ENCODE data around the gene TGM3. TPM values are rescaled to one million over a fixed set of nuclear protein-coding genes. Genes with fewer than 3 reads are reported as not detected.

The TGM3 gene
- total and polyA plus RNA-seq, 2 experiments from 2014 or later = 0.08 TPM; not detected in 1

DNA sequence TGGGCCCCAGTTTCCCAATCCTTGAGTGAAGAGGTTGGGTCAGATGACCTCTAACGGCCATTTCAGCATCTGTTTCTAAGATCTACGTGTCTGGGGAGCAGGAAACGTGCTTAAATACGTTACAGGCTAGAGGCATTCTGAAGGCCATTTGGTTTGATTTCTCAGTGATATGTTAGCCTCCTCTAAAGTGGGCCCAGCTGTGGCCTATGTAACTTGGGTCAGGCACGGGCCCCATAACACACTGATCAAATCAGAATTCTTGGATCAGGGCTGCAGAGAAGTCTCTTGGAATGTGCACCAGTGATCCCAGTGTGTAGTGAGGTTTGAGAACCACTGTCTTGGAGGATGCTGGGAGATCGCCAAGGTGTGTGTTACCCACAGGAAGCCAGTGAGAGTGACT lies 36.1 kb upstream of the TGM3 start (continued):
- TF ChIP-seq, protein P1, sequence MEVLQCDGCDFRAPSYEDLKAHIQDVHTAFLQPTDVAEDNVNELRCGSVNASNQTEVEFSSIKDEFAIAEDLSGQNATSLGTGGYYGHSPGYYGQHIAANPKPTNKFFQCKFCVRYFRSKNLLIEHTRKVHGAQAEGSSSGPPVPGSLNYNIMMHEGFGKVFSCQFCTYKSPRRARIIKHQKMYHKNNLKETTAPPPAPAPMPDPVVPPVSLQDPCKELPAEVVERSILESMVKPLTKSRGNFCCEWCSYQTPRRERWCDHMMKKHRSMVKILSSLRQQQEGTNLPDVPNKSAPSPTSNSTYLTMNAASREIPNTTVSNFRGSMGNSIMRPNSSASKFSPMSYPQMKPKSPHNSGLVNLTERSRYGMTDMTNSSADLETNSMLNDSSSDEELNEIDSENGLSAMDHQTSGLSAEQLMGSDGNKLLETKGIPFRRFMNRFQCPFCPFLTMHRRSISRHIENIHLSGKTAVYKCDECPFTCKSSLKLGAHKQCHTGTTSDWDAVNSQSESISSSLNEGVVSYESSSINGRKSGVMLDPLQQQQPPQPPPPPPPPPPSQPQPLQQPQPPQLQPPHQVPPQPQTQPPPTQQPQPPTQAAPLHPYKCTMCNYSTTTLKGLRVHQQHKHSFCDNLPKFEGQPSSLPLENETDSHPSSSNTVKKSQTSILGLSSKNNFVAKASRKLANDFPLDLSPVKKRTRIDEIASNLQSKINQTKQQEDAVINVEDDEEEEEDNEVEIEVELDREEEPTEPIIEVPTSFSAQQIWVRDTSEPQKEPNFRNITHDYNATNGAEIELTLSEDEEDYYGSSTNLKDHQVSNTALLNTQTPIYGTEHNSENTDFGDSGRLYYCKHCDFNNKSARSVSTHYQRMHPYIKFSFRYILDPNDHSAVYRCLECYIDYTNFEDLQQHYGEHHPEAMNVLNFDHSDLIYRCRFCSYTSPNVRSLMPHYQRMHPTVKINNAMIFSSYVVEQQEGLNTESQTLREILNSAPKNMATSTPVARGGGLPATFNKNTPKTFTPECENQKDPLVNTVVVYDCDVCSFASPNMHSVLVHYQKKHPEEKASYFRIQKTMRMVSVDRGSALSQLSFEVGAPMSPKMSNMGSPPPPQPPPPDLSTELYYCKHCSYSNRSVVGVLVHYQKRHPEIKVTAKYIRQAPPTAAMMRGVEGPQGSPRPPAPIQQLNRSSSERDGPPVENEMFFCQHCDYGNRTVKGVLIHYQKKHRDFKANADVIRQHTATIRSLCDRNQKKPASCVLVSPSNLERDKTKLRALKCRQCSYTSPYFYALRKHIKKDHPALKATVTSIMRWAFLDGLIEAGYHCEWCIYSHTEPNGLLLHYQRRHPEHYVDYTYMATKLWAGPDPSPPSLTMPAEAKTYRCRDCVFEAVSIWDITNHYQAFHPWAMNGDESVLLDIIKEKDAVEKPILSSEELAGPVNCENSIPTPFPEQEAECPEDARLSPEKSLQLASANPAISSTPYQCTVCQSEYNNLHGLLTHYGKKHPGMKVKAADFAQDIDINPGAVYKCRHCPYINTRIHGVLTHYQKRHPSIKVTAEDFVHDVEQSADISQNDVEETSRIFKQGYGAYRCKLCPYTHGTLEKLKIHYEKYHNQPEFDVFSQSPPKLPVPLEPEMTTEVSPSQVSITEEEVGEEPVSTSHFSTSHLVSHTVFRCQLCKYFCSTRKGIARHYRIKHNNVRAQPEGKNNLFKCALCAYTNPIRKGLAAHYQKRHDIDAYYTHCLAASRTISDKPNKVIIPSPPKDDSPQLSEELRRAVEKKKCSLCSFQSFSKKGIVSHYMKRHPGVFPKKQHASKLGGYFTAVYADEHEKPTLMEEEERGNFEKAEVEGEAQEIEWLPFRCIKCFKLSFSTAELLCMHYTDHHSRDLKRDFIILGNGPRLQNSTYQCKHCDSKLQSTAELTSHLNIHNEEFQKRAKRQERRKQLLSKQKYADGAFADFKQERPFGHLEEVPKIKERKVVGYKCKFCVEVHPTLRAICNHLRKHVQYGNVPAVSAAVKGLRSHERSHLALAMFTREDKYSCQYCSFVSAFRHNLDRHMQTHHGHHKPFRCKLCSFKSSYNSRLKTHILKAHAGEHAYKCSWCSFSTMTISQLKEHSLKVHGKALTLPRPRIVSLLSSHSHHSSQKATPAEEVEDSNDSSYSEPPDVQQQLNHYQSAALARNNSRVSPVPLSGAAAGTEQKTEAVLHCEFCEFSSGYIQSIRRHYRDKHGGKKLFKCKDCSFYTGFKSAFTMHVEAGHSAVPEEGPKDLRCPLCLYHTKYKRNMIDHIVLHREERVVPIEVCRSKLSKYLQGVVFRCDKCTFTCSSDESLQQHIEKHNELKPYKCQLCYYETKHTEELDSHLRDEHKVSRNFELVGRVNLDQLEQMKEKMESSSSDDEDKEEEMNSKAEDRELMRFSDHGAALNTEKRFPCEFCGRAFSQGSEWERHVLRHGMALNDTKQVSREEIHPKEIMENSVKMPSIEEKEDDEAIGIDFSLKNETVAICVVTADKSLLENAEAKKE (CRISPR knock-in tag; IDR thresholded peaks at IDR 0.05) = no peak

DNA sequence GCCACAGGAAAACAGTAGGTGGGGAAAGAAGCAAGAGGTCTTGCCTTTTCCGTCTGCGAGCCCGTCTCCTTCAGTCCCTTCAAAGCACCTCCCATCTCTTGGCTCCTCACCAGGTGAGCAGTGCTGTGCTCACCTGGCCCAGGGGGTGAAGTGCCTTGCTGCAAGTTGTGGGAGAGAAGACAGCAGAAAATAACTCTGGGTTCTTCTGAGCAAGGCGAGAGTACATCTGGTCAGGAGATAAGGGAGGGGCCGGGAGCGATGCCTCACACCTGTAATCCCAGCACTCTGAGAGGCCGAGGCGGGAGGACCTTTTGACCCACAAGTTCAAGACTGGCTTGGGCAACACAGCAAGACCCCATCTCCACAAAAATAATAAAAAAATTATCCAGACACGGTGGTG lies 35.6 kb upstream of the TGM3 start:
- no peak overlapping the region for H3K27ac ChIP-seq (ENCODE audit: low read depth)
- H3K4me2 ChIP-seq = no peak overlapping the region
- Mint-ChIP-seq H3K9me3 (no peaks in the 10 kb centered on the region), H3K27me3 (ENCODE audit: insufficient read depth, low read depth, poor library complexity) (peaks cover 5% of the 10 kb centered on the region), H3K27ac (no peak overlapping the region), H3K4me1 (peaks cover 13% of the 10 kb centered on the region; the same call in 2 of the 3 replicates), H3K4me3 (no peak overlapping the region), H3K36me3 (ENCODE audit: low read depth) (no peaks in the 10 kb centered on the region)
- no peaks in the 10 kb centered on the region for H3K27me3 ChIP-seq (ENCODE audit: insufficient read depth)
- no peak overlapping the region for H3K4me3 ChIP-seq
- H3K36me3 ChIP-seq (ENCODE audit: insufficient read depth) = no peaks in the 10 kb centered on the region
- no peaks in the 10 kb centered on the region for H3K9me2 ChIP-seq (ENCODE audit: insufficient read depth)
- H3F3A ChIP-seq (replicated peaks; ENCODE audit: low read depth) = no peaks in the 10 kb centered on the region
- H3K79me2 ChIP-seq (replicated peaks; ENCODE audit: insufficient read depth) = no peaks in the 10 kb centered on the region
- H2AFZ ChIP-seq = peak overlapping the region; percentile 47; the same call in 1 of the 2 replicates
- no peaks in the 10 kb centered on the region for H4K20me1 ChIP-seq (replicated peaks; ENCODE audit: insufficient read depth)
- no peak for ATAC-seq
- no peak for DNase-seq (ENCODE audit: low spot score)
- H3K4me1 ChIP-seq (ENCODE audit: insufficient read depth) = no peaks in the 10 kb centered on the region; the same call in 1 of the 2 replicates
- no peak for TF ChIP-seq EZH2phosphoT487 (IDR thresholded peaks at IDR 0.05; ENCODE audit: unreplicated experiment)
- no peak for TF ChIP-seq POLR2AphosphoS5 (IDR thresholded peaks at IDR 0.05; ENCODE audit: low read depth)
- TF ChIP-seq ZNF331 (CRISPR knock-in tag; IDR thresholded peaks at IDR 0.05; ENCODE audit: low read depth) = no peak
- no peak for TF ChIP-seq NANOG (IDR thresholded peaks at IDR 0.05; ENCODE audit: borderline replicate concordance)
- no peak for TF ChIP-seq JUNB (IDR thresholded peaks at IDR 0.05; ENCODE audit: unreplicated experiment)
- TF ChIP-seq CREB1 (CRISPR knock-in tag; IDR thresholded peaks at IDR 0.05; ENCODE audit: low read depth) = no peak
- no peak for TF ChIP-seq EZH2 (IDR thresholded peaks at IDR 0.05; ENCODE audit: low read depth, unreplicated experiment)
- TF ChIP-seq, protein P1 (CRISPR knock-in tag; IDR thresholded peaks at IDR 0.05) = no peak
- no peak for TF ChIP-seq ZNF114 (CRISPR knock-in tag; IDR thresholded peaks at IDR 0.05)
